ENCODE measurements around the gene LLGL2.

LLGL2 gene

DNA sequence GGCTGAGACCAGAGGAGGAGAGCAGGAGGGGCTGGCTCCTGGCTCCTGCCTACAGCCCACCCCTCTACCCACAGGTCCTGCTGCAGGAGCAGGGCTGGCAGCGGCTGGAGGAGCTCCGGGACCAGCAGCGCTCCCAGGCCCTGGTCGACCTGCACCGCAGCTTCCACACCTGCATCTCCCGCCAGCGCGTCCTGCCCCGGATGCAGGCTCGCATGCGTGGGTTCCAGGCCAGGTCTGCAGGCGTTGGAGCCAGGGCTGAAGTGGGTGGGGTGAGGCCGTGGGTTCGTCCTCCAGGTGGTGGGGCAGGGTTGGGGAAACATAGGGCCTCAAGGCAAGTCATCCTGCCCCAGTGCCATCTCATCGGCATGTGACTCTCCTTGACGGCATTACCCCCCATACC is 80.3 kb downstream of the LLGL2 start:
- no peaks in the 10 kb centered on the region for H3K4me1 ChIP-seq (ENCODE audit: control extremely low read depth in 1 of 4, control insufficient read depth in 4 of 4, insufficient read depth in 4 of 4, low read length in 3 of 4)
- no peak for DNase-seq
- peaks cover 0 to 44% (median 24%) of the 10 kb centered on the region in 4 experiments for H3K36me3 ChIP-seq (ENCODE audit: control insufficient read depth in 4 of 4, insufficient read depth in 4 of 4, low read length in 3 of 4)
- ChIA-PET CTCF (interaction anchor here (1.0 to 5.5 kb wide), 4 partner anchors 19 to 65 kb away, joined by 3 to 30 read pairs (median 6); partner anchors contain the start of gene SMIM5), POLR2A (no interaction called here)
- no peak overlapping the region for H3K4me3 ChIP-seq (ENCODE audit: control insufficient read depth in 1 of 7, extremely low read depth in 1 of 7, insufficient read depth in 4 of 7, low read depth in 2 of 7, low read length in 6 of 7)
- no peaks in the 10 kb centered on the region for H3K27me3 ChIP-seq (replicated peaks in 2 of 5; ENCODE audit: control insufficient read depth in 4 of 5, insufficient read depth in 5 of 5, low read length in 4 of 5)
- H3K27ac ChIP-seq (ENCODE audit: insufficient read depth in 1 of 2, low read depth in 1 of 2, low read length in 2 of 2, poor library complexity in 1 of 2, severe bottlenecking in 2 of 2) = no peak overlapping the region
- 84% methylated on average over 8 of the region's 16 CpGs for WGBS (ENCODE audit: insufficient coverage)
- no peaks in the 10 kb centered on the region for H3K9me3 ChIP-seq (ENCODE audit: control extremely low read depth in 1 of 5, control insufficient read depth in 4 of 5, insufficient read depth in 2 of 5, low read depth in 1 of 5, low read length in 4 of 5)

- Histone ChIP-seq H3K36me3 (ENCODE audit: control insufficient read depth in 4 of 4, insufficient read depth in 4 of 4, low read length in 3 of 4) (peaks cover 0 to 51% (median 21%) of the 10 kb centered on the region in 4 experiments), H3K27me3 (replicated peaks in 2 of 5; ENCODE audit: control insufficient read depth in 4 of 5, insufficient read depth in 5 of 5, low read length in 4 of 5) (no peaks in the 10 kb centered on the region), H3K27ac (ENCODE audit: insufficient read depth in 1 of 2, low read depth in 1 of 2, low read length in 2 of 2, poor library complexity in 1 of 2, severe bottlenecking in 2 of 2) (no peak overlapping the region), H3K9me3 (ENCODE audit: control extremely low read depth in 1 of 5, control insufficient read depth in 4 of 5, insufficient read depth in 2 of 5, low read depth in 1 of 5, low read length in 4 of 5) (no peaks in the 10 kb centered on the region), H3K4me1 (ENCODE audit: control extremely low read depth in 1 of 4, control insufficient read depth in 4 of 4, insufficient read depth in 4 of 4, low read length in 3 of 4) (no peaks in the 10 kb centered on the region), H3K4me3 (ENCODE audit: control insufficient read depth in 1 of 7, extremely low read depth in 1 of 7, insufficient read depth in 4 of 7, low read depth in 2 of 7, low read length in 6 of 7) (no peak overlapping the region)
- CTCF ChIA-PET = no interaction called here
- no peak for DNase-seq
- POLR2A ChIA-PET = no interaction called here
- 100% methylated on average over 4 of the region's 5 CpGs for whole genome bisulfite sequencing (ENCODE audit: insufficient coverage)
Measured at GRCh38 chr17:75607086-75607485, 81.6 kb downstream of the LLGL2 start.

DNA sequence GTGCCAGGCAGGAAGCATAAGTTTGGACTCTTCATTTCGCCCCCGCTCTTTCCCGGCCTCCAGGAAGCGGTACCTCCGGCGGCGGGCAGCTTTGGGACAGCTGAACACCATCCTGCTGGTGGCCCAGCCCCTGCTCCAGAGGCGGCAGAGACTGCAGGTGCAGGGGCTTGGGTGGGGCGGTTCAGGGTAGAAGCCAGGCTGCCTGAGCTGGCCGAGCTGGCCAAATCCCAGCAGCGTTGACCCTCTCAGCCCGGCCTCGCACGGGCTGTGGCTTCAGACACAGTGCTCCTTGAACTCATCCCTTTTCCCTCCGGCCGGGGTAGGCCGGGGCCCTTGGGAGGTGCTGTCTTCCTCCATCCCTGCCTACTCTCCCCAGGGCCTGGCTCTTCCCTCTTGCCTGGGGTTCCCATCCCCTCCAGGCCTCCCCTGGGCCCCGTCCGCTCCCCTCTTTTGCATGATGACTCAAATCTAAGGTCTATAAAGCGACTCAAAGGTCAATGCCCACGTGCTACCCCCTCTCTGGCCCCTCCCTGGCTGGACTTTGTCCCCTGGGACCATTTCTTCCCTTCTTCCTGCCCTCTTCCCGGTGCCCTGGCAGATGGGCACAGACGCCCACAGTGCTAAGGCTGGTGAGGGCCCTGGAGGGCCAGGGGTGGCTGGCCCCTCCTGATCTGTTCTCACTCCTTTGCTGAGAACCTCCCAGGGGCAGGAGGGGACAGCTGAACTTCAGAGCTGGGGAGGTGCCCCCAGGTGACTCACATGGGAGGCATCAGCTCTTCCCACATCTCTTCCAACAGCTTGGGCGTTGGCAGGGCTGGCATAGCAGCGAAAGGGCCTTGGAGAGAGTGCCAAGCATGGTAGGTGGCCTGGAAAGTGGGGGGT is 84.8 kb downstream of the LLGL2 start:
- no peak overlapping the region for H3K27ac ChIP-seq (ENCODE audit: insufficient read depth in 1 of 2, low read depth in 1 of 2, low read length in 2 of 2, poor library complexity in 1 of 2, severe bottlenecking in 2 of 2)
- peaks cover 2 to 65% (median 37%) of the 10 kb centered on the region in 4 experiments for H3K36me3 ChIP-seq (ENCODE audit: control insufficient read depth in 4 of 4, insufficient read depth in 4 of 4, low read length in 3 of 4)
- CTCF ChIA-PET = interaction anchor here (1.3 to 4.1 kb wide), 5 partner anchors 9 to 22 kb away, joined by 3 to 26 read pairs (median 3); no protein-coding TSS in a partner anchor

GRCh38 chr17:75611851-75612429 is 86.4 kb downstream of the LLGL2 start:
- WGBS (ENCODE audit: insufficient coverage) = 98% methylated on average over 18 of the region's 20 CpGs
- H3K27me3 ChIP-seq (replicated peaks in 2 of 5; ENCODE audit: control insufficient read depth in 4 of 5, insufficient read depth in 5 of 5, low read length in 4 of 5) = no peaks in the 10 kb centered on the region
- no peak for DNase-seq
- no peaks in the 10 kb centered on the region for H3K9me3 ChIP-seq (ENCODE audit: control extremely low read depth in 1 of 5, control insufficient read depth in 4 of 5, insufficient read depth in 2 of 5, low read depth in 1 of 5, low read length in 4 of 5)
- POLR2A ChIA-PET = interaction anchor here (0.6 kb wide), 1 partner anchor 26 kb away, joined by 3 read pairs; no protein-coding TSS in a partner anchor
- no peak overlapping the region for H3K27ac ChIP-seq (ENCODE audit: insufficient read depth in 1 of 2, low read depth in 1 of 2, low read length in 2 of 2, poor library complexity in 1 of 2, severe bottlenecking in 2 of 2)
- H3K4me1 ChIP-seq (ENCODE audit: control extremely low read depth in 1 of 4, control insufficient read depth in 4 of 4, insufficient read depth in 4 of 4, low read length in 3 of 4) = no peaks in the 10 kb centered on the region
- no peak overlapping the region for H3K4me3 ChIP-seq (ENCODE audit: control insufficient read depth in 1 of 7, extremely low read depth in 1 of 7, insufficient read depth in 4 of 7, low read depth in 2 of 7, low read length in 6 of 7)
- peaks cover 2 to 74% (median 48%) of the 10 kb centered on the region in 4 experiments for H3K36me3 ChIP-seq (ENCODE audit: control insufficient read depth in 4 of 4, insufficient read depth in 4 of 4, low read length in 3 of 4)
- CTCF ChIA-PET = interaction anchor here (0.6 to 4.1 kb wide), 7 partner anchors 8 to 137 kb away, joined by 3 to 26 read pairs (median 6); partner anchors contain the start of gene SMIM5

More for the DNA sequence above, 84.8 kb downstream of the LLGL2 start:
- POLR2A ChIA-PET = no interaction called here
- Histone ChIP-seq H3K4me1 (ENCODE audit: control extremely low read depth in 1 of 4, control insufficient read depth in 4 of 4, insufficient read depth in 4 of 4, low read length in 3 of 4) (no peaks in the 10 kb centered on the region), H3K27me3 (replicated peaks in 2 of 5; ENCODE audit: control insufficient read depth in 4 of 5, insufficient read depth in 5 of 5, low read length in 4 of 5) (no peaks in the 10 kb centered on the region), H3K9me3 (ENCODE audit: control extremely low read depth in 1 of 5, control insufficient read depth in 4 of 5, insufficient read depth in 2 of 5, low read depth in 1 of 5, low read length in 4 of 5) (no peaks in the 10 kb centered on the region), H3K4me3 (ENCODE audit: control insufficient read depth in 1 of 7, extremely low read depth in 1 of 7, insufficient read depth in 4 of 7, low read depth in 2 of 7, low read length in 6 of 7) (no peak overlapping the region)
- WGBS (ENCODE audit: insufficient coverage) = 97% methylated on average over 23 of the region's 25 CpGs
- no peak for DNase-seq

GRCh38 chr17:75612906-75613626 is 87.6 kb downstream of the LLGL2 start:
- CTCF ChIA-PET = interaction anchor here (2.3 to 4.1 kb wide), 3 partner anchors 12 to 20 kb away, joined by 6 to 26 read pairs (median 6); partner anchors contain the start of gene SMIM5
- H3K36me3 ChIP-seq (ENCODE audit: control insufficient read depth in 4 of 4, insufficient read depth in 4 of 4, low read length in 3 of 4) = peaks cover 2 to 81% (median 58%) of the 10 kb centered on the region in 4 experiments
- no peaks in the 10 kb centered on the region for H3K4me1 ChIP-seq (ENCODE audit: control extremely low read depth in 1 of 4, control insufficient read depth in 4 of 4, insufficient read depth in 4 of 4, low read length in 3 of 4)
- H3K9me3 ChIP-seq (ENCODE audit: control extremely low read depth in 1 of 5, control insufficient read depth in 4 of 5, insufficient read depth in 2 of 5, low read depth in 1 of 5, low read length in 4 of 5) = no peaks in the 10 kb centered on the region
- 91% methylated on average over 27 of the region's 27 CpGs for WGBS (ENCODE audit: insufficient coverage)
- POLR2A ChIA-PET = no interaction called here
- DNase-seq = no peak
- H3K27me3 ChIP-seq (replicated peaks in 2 of 5; ENCODE audit: control insufficient read depth in 4 of 5, insufficient read depth in 5 of 5, low read length in 4 of 5) = no peaks in the 10 kb centered on the region
- H3K27ac ChIP-seq (ENCODE audit: insufficient read depth in 1 of 2, low read depth in 1 of 2, low read length in 2 of 2, poor library complexity in 1 of 2, severe bottlenecking in 2 of 2) = no peak overlapping the region
- no peak overlapping the region for H3K4me3 ChIP-seq (ENCODE audit: control insufficient read depth in 1 of 7, extremely low read depth in 1 of 7, insufficient read depth in 4 of 7, low read depth in 2 of 7, low read length in 6 of 7)

GRCh38 chr17:75614006-75614405 is 88.5 kb downstream of the LLGL2 start:
- DNase-seq = no peak
- Histone ChIP-seq H3K4me3 (ENCODE audit: control insufficient read depth in 1 of 7, extremely low read depth in 1 of 7, insufficient read depth in 4 of 7, low read depth in 2 of 7, low read length in 6 of 7) (no peak overlapping the region), H3K27ac (ENCODE audit: insufficient read depth in 1 of 2, low read depth in 1 of 2, low read length in 2 of 2, poor library complexity in 1 of 2, severe bottlenecking in 2 of 2) (no peak overlapping the region), H3K27me3 (replicated peaks in 2 of 5; ENCODE audit: control insufficient read depth in 4 of 5, insufficient read depth in 5 of 5, low read length in 4 of 5) (no peaks in the 10 kb centered on the region), H3K9me3 (ENCODE audit: control extremely low read depth in 1 of 5, control insufficient read depth in 4 of 5, insufficient read depth in 2 of 5, low read depth in 1 of 5, low read length in 4 of 5) (no peaks in the 10 kb centered on the region), H3K4me1 (ENCODE audit: control extremely low read depth in 1 of 4, control insufficient read depth in 4 of 4, insufficient read depth in 4 of 4, low read length in 3 of 4) (no peaks in the 10 kb centered on the region), H3K36me3 (ENCODE audit: control insufficient read depth in 4 of 4, insufficient read depth in 4 of 4, low read length in 3 of 4) (peaks cover 2 to 89% (median 61%) of the 10 kb centered on the region in 4 experiments)
- 94% methylated on average over 10 of the region's 12 CpGs for WGBS (ENCODE audit: insufficient coverage)
- POLR2A ChIA-PET = no interaction called here
- CTCF ChIA-PET = interaction anchor here (0.7 to 4.1 kb wide), 5 partner anchors 10 to 19 kb away, joined by 3 to 26 read pairs (median 6); partner anchors contain the start of gene SMIM5

Data from common myeloid progenitor, CD34-positive (primary cell).